WTC11 (cell line): ENCODE measurements around the gene NT5DC4. TPM values are rescaled to one million over a fixed set of nuclear protein-coding genes. Genes with fewer than 3 reads are reported as not detected.

ENCODE experiments used
- ATAC-seq: fragments of 200-7000 bp; cut with Tn5 transposase; 2 replicates; pipeline ENCODE4 v1.10.0; 2021; ENCODE audit warnings: mild to moderate bottlenecking, moderate library complexity
- CTCF ChIA-PET: fragments of 300-600 bp; sonication (Branson Sonifier 250); formaldehyde crosslinking; loops from one replicate; lab custom pipeline; 2021; ENCODE audit warnings: antibody characterized with exemption; lab: Charles Lee
- POLR2A ChIA-PET: fragments of 350-600 bp; sonication (Branson Sonifier 250); formaldehyde crosslinking; loops from one replicate; lab custom pipeline; 2021; ENCODE audit warnings: antibody characterized with exemption; lab: Charles Lee
- DNase-seq: peaks from one replicate; pipeline ENCODE4 v3.0.0; 2021; ENCODE audit warnings: low spot score
- H3K27ac Mint-ChIP-seq: 2 replicates; pipeline ENCODE4 v1.8.0; 2021; ENCODE audit warnings: mixed read lengths
- H3K27me3 Mint-ChIP-seq: 2 replicates; pipeline ENCODE4 v1.8.0; 2021; ENCODE audit warnings: low read depth, mild to moderate bottlenecking, moderate library complexity, mixed read lengths
- H3K36me3 Mint-ChIP-seq: 2 replicates; pipeline ENCODE4 v1.8.0; 2021; ENCODE audit warnings: mixed read lengths
- H3K4me1 Mint-ChIP-seq: 2 replicates; pipeline ENCODE4 v1.8.0; 2022; ENCODE audit warnings: mixed read lengths
- H3K4me3 Mint-ChIP-seq: 2 replicates; pipeline ENCODE4 v1.8.0; 2021; ENCODE audit warnings: mild to moderate bottlenecking, moderate library complexity, mixed read lengths
- H3K9me3 Mint-ChIP-seq: 2 replicates; pipeline ENCODE4 v1.8.0; 2021; ENCODE audit warnings: mixed read lengths
- AR ChIP-seq: fragments of 250-450 bp; sonication (Bioruptor Pico); IDR thresholded peaks from 2 replicates; pipeline ENCODE4 v1.9.0; 2021; ENCODE audit warnings: mild to moderate bottlenecking
- ATF3 ChIP-seq: sonication (generic); formaldehyde crosslinking; conservative IDR thresholded peaks from 2 replicates; pipeline ENCODE4 v1.8.1; 2022; ENCODE audit warnings: mild to moderate bottlenecking, missing genetic modification reagents
- ATF6 ChIP-seq: sonication (generic); formaldehyde crosslinking; IDR thresholded peaks from 2 replicates; pipeline ENCODE4 v1.8.1; 2023; ENCODE audit warnings: mild to moderate bottlenecking, missing genetic modification reagents
- ELF4 ChIP-seq: sonication (generic); formaldehyde crosslinking; IDR thresholded peaks from 2 replicates; pipeline ENCODE4 v1.8.1; 2022; ENCODE audit warnings: low read depth, mild to moderate bottlenecking, moderate library complexity, missing genetic modification reagents
- JUN ChIP-seq: sonication (generic); formaldehyde crosslinking; IDR thresholded peaks from 2 replicates; pipeline ENCODE4 v1.8.0; 2023; ENCODE audit warnings: mild to moderate bottlenecking, missing genetic modification reagents
- MAX ChIP-seq: sonication (generic); formaldehyde crosslinking; IDR thresholded peaks from 2 replicates; pipeline ENCODE4 v1.8.0; 2022; ENCODE audit warnings: mild to moderate bottlenecking, missing genetic modification reagents
- MLX ChIP-seq: sonication (generic); formaldehyde crosslinking; IDR thresholded peaks from 2 replicates; pipeline ENCODE4 v1.8.1; 2023; ENCODE audit warnings: mild to moderate bottlenecking, missing genetic modification reagents, moderate library complexity
- NFATC4 ChIP-seq: fragments of 250-450 bp; sonication (Bioruptor Pico); IDR thresholded peaks from 2 replicates; pipeline ENCODE4 v1.9.0; 2021; ENCODE audit warnings: mild to moderate bottlenecking
- NFYB ChIP-seq: sonication (generic); formaldehyde crosslinking; conservative IDR thresholded peaks from 2 replicates; pipeline ENCODE4 v1.8.0; 2022; ENCODE audit warnings: low read depth, missing genetic modification reagents
- OVOL2 ChIP-seq: fragments of 250-450 bp; sonication (Bioruptor Pico); IDR thresholded peaks from 2 replicates; pipeline ENCODE4 v1.9.0; 2021; ENCODE audit warnings: mild to moderate bottlenecking, borderline replicate concordance
- SOX15 ChIP-seq: fragments of 250-450 bp; sonication (Bioruptor Pico); IDR thresholded peaks from 2 replicates; pipeline ENCODE4 v1.9.0; 2021; ENCODE audit warnings: mild to moderate bottlenecking
- USF1 ChIP-seq: sonication (generic); formaldehyde crosslinking; IDR thresholded peaks from 2 replicates; pipeline ENCODE4 v1.8.0; 2022; ENCODE audit warnings: mild to moderate bottlenecking, missing genetic modification reagents
- USF2 ChIP-seq: sonication (generic); formaldehyde crosslinking; IDR thresholded peaks from 2 replicates; pipeline ENCODE4 v1.8.1; 2023; ENCODE audit warnings: mild to moderate bottlenecking, missing genetic modification reagents, moderate library complexity
- ZBTB21 ChIP-seq: sonication (generic); formaldehyde crosslinking; IDR thresholded peaks from 2 replicates; pipeline ENCODE4 v1.8.1; 2023; ENCODE audit warnings: mild to moderate bottlenecking, missing genetic modification reagents, borderline replicate concordance
- ZNF121 ChIP-seq: sonication (generic); formaldehyde crosslinking; IDR thresholded peaks from 2 replicates; pipeline ENCODE4 v1.8.0; 2023; ENCODE audit warnings: missing genetic modification reagents
- ZNF416 ChIP-seq: fragments of 250-450 bp; sonication (Bioruptor Pico); IDR thresholded peaks from 2 replicates; pipeline ENCODE4 v1.9.0; 2021; ENCODE audit warnings: mild to moderate bottlenecking, inconsistent platforms
- total RNA-seq: library from RNA; stranded (reverse); gene quantifications from 3 replicates; pipeline ENCODE4 v1.2.3, GENCODE V29; 2021
- TF ChIP-seq, protein P1 (sequence below): fragments of 250-450 bp; sonication (Bioruptor Pico); IDR thresholded peaks from 2 replicates; pipeline ENCODE4 v1.8.0; 2021; ENCODE audit warnings: mild to moderate bottlenecking
- TF ChIP-seq, protein P2 (sequence below): fragments of 200-600 bp; IDR thresholded peaks from 2 replicates; pipeline ENCODE4 v1.8.0; 2022; ENCODE audit warnings: antibody characterized with exemption
- TF ChIP-seq, protein P3 (sequence below): sonication (generic); formaldehyde crosslinking; IDR thresholded peaks from 2 replicates; pipeline ENCODE4 v1.8.0; 2022; ENCODE audit warnings: mild to moderate bottlenecking, missing genetic modification reagents
- TF ChIP-seq, protein P4 (sequence below): fragments of 250-450 bp; sonication (Bioruptor Pico); IDR thresholded peaks from 2 replicates; pipeline ENCODE4 v1.9.0; 2021; ENCODE audit warnings: moderate library complexity, mild to moderate bottlenecking, inconsistent platforms, borderline replicate concordance

Gene NT5DC4
- total RNA-seq, 1 experiment from 2014 or later = not detected

- TF ChIP-seq USF1 (CRISPR knock-in tag) = no peak
- TF ChIP-seq, protein P1, sequence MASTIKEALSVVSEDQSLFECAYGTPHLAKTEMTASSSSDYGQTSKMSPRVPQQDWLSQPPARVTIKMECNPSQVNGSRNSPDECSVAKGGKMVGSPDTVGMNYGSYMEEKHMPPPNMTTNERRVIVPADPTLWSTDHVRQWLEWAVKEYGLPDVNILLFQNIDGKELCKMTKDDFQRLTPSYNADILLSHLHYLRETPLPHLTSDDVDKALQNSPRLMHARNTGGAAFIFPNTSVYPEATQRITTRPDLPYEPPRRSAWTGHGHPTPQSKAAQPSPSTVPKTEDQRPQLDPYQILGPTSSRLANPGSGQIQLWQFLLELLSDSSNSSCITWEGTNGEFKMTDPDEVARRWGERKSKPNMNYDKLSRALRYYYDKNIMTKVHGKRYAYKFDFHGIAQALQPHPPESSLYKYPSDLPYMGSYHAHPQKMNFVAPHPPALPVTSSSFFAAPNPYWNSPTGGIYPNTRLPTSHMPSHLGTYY = no peak
- no peak for TF ChIP-seq ZNF121
- TF ChIP-seq MLX (CRISPR knock-in tag) = no peak
- TF ChIP-seq, protein P2, sequence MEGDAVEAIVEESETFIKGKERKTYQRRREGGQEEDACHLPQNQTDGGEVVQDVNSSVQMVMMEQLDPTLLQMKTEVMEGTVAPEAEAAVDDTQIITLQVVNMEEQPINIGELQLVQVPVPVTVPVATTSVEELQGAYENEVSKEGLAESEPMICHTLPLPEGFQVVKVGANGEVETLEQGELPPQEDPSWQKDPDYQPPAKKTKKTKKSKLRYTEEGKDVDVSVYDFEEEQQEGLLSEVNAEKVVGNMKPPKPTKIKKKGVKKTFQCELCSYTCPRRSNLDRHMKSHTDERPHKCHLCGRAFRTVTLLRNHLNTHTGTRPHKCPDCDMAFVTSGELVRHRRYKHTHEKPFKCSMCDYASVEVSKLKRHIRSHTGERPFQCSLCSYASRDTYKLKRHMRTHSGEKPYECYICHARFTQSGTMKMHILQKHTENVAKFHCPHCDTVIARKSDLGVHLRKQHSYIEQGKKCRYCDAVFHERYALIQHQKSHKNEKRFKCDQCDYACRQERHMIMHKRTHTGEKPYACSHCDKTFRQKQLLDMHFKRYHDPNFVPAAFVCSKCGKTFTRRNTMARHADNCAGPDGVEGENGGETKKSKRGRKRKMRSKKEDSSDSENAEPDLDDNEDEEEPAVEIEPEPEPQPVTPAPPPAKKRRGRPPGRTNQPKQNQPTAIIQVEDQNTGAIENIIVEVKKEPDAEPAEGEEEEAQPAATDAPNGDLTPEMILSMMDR = no peak
- TF ChIP-seq, protein P3, sequence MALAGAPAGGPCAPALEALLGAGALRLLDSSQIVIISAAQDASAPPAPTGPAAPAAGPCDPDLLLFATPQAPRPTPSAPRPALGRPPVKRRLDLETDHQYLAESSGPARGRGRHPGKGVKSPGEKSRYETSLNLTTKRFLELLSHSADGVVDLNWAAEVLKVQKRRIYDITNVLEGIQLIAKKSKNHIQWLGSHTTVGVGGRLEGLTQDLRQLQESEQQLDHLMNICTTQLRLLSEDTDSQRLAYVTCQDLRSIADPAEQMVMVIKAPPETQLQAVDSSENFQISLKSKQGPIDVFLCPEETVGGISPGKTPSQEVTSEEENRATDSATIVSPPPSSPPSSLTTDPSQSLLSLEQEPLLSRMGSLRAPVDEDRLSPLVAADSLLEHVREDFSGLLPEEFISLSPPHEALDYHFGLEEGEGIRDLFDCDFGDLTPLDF (CRISPR knock-in tag) = no peak
- no peak for TF ChIP-seq MAX (CRISPR knock-in tag)
- no peak for TF ChIP-seq NFATC4
- no peak for TF ChIP-seq NFYB
Observed at GRCh38 chr2:112722816-112723546, 2.2 kb downstream of the NT5DC4 start (continued).

- H3K36me3 Mint-ChIP-seq = no peaks in the 10 kb centered on the region
- no peak overlapping the region for H3K27ac Mint-ChIP-seq
- DNase-seq (no peak), ATAC-seq (no peak)
- H3K27me3 Mint-ChIP-seq = 0 out of 2 replicates have a peak, but pooled peaks cover 2% of the 10 kb centered on the region
- no peak overlapping the region for H3K4me3 Mint-ChIP-seq
- POLR2A ChIA-PET = interaction anchor here (1.6 kb wide), 1 partner anchor 162 kb away, joined by 4 read pairs; no protein-coding TSS in a partner anchor
- CTCF ChIA-PET = interaction anchor here (0.9 to 8.7 kb wide), 4 partner anchors 94 to 218 kb away, joined by 3 to 143 read pairs (median 10); no protein-coding TSS in a partner anchor
- peaks cover 8% of the 10 kb centered on the region; the same call in 1 of the 2 replicates for H3K4me1 Mint-ChIP-seq
- H3K9me3 Mint-ChIP-seq = no peaks in the 10 kb centered on the region
- TF ChIP-seq SOX15 (CRISPR knock-in tag) (no peak), ELF4 (CRISPR knock-in tag) (no peak), USF2 (CRISPR knock-in tag) (no peak), ZNF416 (CRISPR knock-in tag) (no peak), AR (CRISPR knock-in tag) (no peak), ATF6 (CRISPR knock-in tag) (no peak), ZBTB21 (CRISPR knock-in tag) (no peak), ATF3 (CRISPR knock-in tag) (no peak), OVOL2 (CRISPR knock-in tag) (no peak), JUN (no peak)
- TF ChIP-seq, protein P4, sequence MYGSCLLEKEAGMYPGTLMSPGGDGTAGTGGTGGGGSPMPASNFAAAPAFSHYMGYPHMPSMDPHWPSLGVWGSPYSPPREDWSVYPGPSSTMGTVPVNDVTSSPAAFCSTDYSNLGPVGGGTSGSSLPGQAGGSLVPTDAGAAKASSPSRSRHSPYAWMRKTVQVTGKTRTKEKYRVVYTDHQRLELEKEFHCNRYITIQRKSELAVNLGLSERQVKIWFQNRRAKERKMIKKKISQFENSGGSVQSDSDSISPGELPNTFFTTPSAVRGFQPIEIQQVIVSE (CRISPR knock-in tag) = no peak
Observed at GRCh38 chr2:112723547-112723940, 2.7 kb downstream of the NT5DC4 start.
